Keratinocyte (primary cell): ENCODE data around the gene PSAPL1.

Source experiments
- CTCF ChIP-seq, 3 experiments: IDR thresholded peaks in 1 of 3; conservative IDR thresholded peaks in 1 of 3; optimal IDR thresholded peaks in 1 of 3; 2 replicates in 2 of 3; 3 replicates in 1 of 3; pipeline versions ENCODE3 to v1.5.1; 2011; ENCODE audit warnings: low read length in 3 of 3, mild to moderate bottlenecking in 3 of 3, moderate library complexity in 2 of 3, control low read depth in 1 of 3, inconsistent platforms in 1 of 3; ENCODE audit not compliant: insufficient read depth in 2 of 3; ENCODE audit errors: extremely low read depth in 1 of 3
- EZH2 ChIP-seq: IDR thresholded peaks from one replicate; pipeline ENCODE4 v1.6.1; 2012; ENCODE audit warnings: inconsistent platforms, mild to moderate bottlenecking, low read length, moderate library complexity

DNA sequence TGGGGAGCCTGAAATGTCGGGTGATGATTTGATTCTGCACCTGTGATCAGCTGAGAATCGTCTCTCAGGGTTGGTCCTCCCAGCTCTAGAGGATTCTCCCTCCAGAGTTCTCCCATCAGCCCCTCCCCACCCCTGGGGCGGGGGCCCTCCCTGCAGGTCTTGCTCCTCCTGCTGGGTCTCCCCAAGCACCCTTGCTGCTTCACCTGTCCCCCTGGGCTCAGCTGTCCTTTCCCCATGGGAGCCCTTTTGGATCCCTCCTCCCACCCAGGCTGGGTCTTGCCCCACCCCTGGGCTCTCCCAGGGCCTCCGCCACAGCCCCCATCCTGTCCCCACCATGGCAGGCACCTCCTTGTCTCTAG is 22.2 kb downstream of the PSAPL1 start:
- TF ChIP-seq CTCF (optimal IDR thresholded peaks at IDR 0.05 in 1 of 3, IDR thresholded peaks at IDR 0.05 in 1 of 3, conservative IDR thresholded peaks at IDR 0.05 in 1 of 3; ENCODE audit: extremely low read depth in 1 of 3, insufficient read depth in 2 of 3, low read length in 3 of 3) (no peak), EZH2 (no peak)
